NT2/D1 (cell line): ENCODE data around the gene FIG4.
"Not testable (repeated sequence)": the region's sequence is repeated elsewhere in the genome, so short reads cannot be mapped to it uniquely, and the experiment has no call there.

Experiments
- DNase-seq: peaks from one replicate; pipeline ENCODE4 v3.0.0-alpha.2; 2011; ENCODE audit warnings: low read depth, low spot score
- H3K27me3 ChIP-seq: 2 replicates; pipeline ENCODE4 v1.6.0; 2011; ENCODE audit warnings: mild to moderate bottlenecking; ENCODE audit not compliant: insufficient read length, insufficient read depth
- H3K36me3 ChIP-seq: 2 replicates; pipeline ENCODE4 v1.6.1; 2011; ENCODE audit warnings: mild to moderate bottlenecking, low read length, mixed read lengths; ENCODE audit not compliant: insufficient read depth, insufficient read length
- H3K4me1 ChIP-seq: 2 replicates; pipeline ENCODE4 v1.5.1; 2011; ENCODE audit not compliant: insufficient read depth, insufficient read length
- H3K4me3 ChIP-seq: 2 replicates; pipeline ENCODE4 v1.5.1; 2011; ENCODE audit warnings: low read depth; ENCODE audit not compliant: insufficient read length
- H3K9ac ChIP-seq: 2 replicates; pipeline ENCODE4 v1.6.0; 2011; ENCODE audit warnings: low read depth; ENCODE audit not compliant: insufficient read length
- H3K9me3 ChIP-seq: 2 replicates; pipeline ENCODE4 v1.5.1; 2011; ENCODE audit warnings: mild to moderate bottlenecking, low read length; ENCODE audit not compliant: insufficient read depth
- SUZ12 ChIP-seq: IDR thresholded peaks from 2 replicates; pipeline ENCODE4 v1.6.1; 2011; ENCODE audit not compliant: insufficient read length, insufficient read depth; ENCODE audit errors: extremely low read depth
- YY1 ChIP-seq: IDR thresholded peaks from 2 replicates; pipeline ENCODE4 v1.6.1; 2011; ENCODE audit not compliant: insufficient read length, insufficient read depth
- ZNF274 ChIP-seq: IDR thresholded peaks from 2 replicates; pipeline ENCODE4 v1.6.1; 2011; ENCODE audit warnings: mild to moderate bottlenecking, low read depth, low read length

The FIG4 gene

GRCh38 chr6:109815054-109815453 lies 124.0 kb downstream of the FIG4 start:
- no peak overlapping the region for H3K4me3 ChIP-seq
- H3K36me3 ChIP-seq = no peaks in the 10 kb centered on the region
- TF ChIP-seq ZNF274 = no peak
- no peak for TF ChIP-seq SUZ12
- no peaks in the 10 kb centered on the region for H3K27me3 ChIP-seq
- no peak for DNase-seq
- H3K9ac ChIP-seq = no peak overlapping the region
- no peaks in the 10 kb centered on the region for H3K4me1 ChIP-seq
- no peaks in the 10 kb centered on the region for H3K9me3 ChIP-seq

- H3K9me3 ChIP-seq = no peaks in the 10 kb centered on the region
- no peak overlapping the region for H3K9ac ChIP-seq
- no peak overlapping the region for H3K4me3 ChIP-seq
- TF ChIP-seq SUZ12 = no peak
- H3K27me3 ChIP-seq = no peaks in the 10 kb centered on the region
- DNase-seq = no peak
- no peaks in the 10 kb centered on the region for H3K4me1 ChIP-seq
- H3K36me3 ChIP-seq = no peaks in the 10 kb centered on the region
These were observed 125.6 kb downstream of the FIG4 start for GRCh38 chr6:109816452-109817374.

GRCh38 chr6:109820706-109821350 lies 129.7 kb downstream of the FIG4 start:
- no peaks in the 10 kb centered on the region for H3K4me1 ChIP-seq
- H3K9me3 ChIP-seq = no peaks in the 10 kb centered on the region
- H3K27me3 ChIP-seq = no peaks in the 10 kb centered on the region
- no peak overlapping the region for H3K9ac ChIP-seq
- TF ChIP-seq ZNF274 (no peak), SUZ12 (no peak), YY1 (no peak)
- no peak overlapping the region for H3K4me3 ChIP-seq
- DNase-seq = no peak
- no peaks in the 10 kb centered on the region for H3K36me3 ChIP-seq

- Histone ChIP-seq H3K36me3 (no peaks in the 10 kb centered on the region), H3K9ac (no peak overlapping the region), H3K4me1 (no peaks in the 10 kb centered on the region), H3K27me3 (no peaks in the 10 kb centered on the region), H3K9me3 (no peaks in the 10 kb centered on the region), H3K4me3 (no peak overlapping the region)
- DNase-seq = no peak
- TF ChIP-seq ZNF274 = no peak
- no peak for TF ChIP-seq YY1
- TF ChIP-seq SUZ12 = no peak
These were observed 130.3 kb downstream of the FIG4 start for GRCh38 chr6:109821428-109821827.

- TF ChIP-seq YY1 = no peak
- TF ChIP-seq ZNF274 = no peak
- no peak for TF ChIP-seq SUZ12
- no peaks in the 10 kb centered on the region for H3K4me1 ChIP-seq
These were observed 133.0 kb downstream of the FIG4 start for GRCh38 chr6:109824105-109824504.

GRCh38 chr6:109826551-109826950 lies 135.5 kb downstream of the FIG4 start:
- H3K4me3 ChIP-seq = no peak overlapping the region
- no peak overlapping the region for H3K9ac ChIP-seq
- no peaks in the 10 kb centered on the region for H3K36me3 ChIP-seq
- TF ChIP-seq SUZ12 (no peak), ZNF274 (no peak), YY1 (no peak)
- H3K27me3 ChIP-seq = no peaks in the 10 kb centered on the region
- no peaks in the 10 kb centered on the region for H3K4me1 ChIP-seq
- peaks cover 11% of the 10 kb centered on the region; the same call in 1 of the 2 replicates for H3K9me3 ChIP-seq
- no peak for DNase-seq

More at GRCh38 chr6:109824105-109824504, 133.0 kb downstream of the FIG4 start:
- Histone ChIP-seq H3K9me3 (0 out of 2 replicates have a peak, but pooled peaks cover 2% of the 10 kb centered on the region), H3K27me3 (no peaks in the 10 kb centered on the region), H3K9ac (no peak overlapping the region), H3K36me3 (no peaks in the 10 kb centered on the region), H3K4me3 (no peak overlapping the region)
- no peak for DNase-seq

GRCh38 chr6:109831352-109831751 lies 140.3 kb downstream of the FIG4 start:
- not testable (repeated sequence) for H3K4me3 ChIP-seq, H3K4me1 ChIP-seq, H3K9ac ChIP-seq, H3K27me3 ChIP-seq, DNase-seq, H3K36me3 ChIP-seq
- H3K9me3 ChIP-seq = peaks cover 11% of the 10 kb centered on the region; the same call in 1 of the 2 replicates
